Measurements from ENCODE around the gene MRGPRD. TPM values are rescaled to one million over a fixed set of nuclear protein-coding genes. Genes with fewer than 3 reads are reported as not detected.

Gene MRGPRD
- total and polyA plus RNA-seq, 2 of the 8 experiments (the other 6 are each of a cell fraction or from before 2014, with no cell fraction given): not detected

DNA sequence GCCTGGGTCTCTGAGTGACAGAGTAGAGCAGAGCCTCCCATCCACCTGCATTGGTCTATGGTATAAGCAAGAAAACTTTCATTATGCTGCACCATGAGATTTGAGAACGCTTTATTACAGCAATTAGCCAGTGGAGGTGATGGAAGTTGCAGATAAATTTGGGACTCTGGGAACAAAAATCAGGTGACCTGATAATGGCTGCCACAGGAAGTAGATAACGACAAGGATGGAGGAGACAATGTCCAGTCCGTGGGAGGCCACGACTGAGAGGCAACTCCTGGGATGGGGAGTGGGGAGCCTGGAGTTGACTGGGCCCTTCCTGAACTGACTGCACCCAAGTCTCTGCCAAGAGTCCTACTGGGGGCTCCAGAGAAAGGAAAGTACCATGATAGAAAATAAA is 4.7 kb downstream of the MRGPRD start (continued):
- TF ChIP-seq, protein P1, sequence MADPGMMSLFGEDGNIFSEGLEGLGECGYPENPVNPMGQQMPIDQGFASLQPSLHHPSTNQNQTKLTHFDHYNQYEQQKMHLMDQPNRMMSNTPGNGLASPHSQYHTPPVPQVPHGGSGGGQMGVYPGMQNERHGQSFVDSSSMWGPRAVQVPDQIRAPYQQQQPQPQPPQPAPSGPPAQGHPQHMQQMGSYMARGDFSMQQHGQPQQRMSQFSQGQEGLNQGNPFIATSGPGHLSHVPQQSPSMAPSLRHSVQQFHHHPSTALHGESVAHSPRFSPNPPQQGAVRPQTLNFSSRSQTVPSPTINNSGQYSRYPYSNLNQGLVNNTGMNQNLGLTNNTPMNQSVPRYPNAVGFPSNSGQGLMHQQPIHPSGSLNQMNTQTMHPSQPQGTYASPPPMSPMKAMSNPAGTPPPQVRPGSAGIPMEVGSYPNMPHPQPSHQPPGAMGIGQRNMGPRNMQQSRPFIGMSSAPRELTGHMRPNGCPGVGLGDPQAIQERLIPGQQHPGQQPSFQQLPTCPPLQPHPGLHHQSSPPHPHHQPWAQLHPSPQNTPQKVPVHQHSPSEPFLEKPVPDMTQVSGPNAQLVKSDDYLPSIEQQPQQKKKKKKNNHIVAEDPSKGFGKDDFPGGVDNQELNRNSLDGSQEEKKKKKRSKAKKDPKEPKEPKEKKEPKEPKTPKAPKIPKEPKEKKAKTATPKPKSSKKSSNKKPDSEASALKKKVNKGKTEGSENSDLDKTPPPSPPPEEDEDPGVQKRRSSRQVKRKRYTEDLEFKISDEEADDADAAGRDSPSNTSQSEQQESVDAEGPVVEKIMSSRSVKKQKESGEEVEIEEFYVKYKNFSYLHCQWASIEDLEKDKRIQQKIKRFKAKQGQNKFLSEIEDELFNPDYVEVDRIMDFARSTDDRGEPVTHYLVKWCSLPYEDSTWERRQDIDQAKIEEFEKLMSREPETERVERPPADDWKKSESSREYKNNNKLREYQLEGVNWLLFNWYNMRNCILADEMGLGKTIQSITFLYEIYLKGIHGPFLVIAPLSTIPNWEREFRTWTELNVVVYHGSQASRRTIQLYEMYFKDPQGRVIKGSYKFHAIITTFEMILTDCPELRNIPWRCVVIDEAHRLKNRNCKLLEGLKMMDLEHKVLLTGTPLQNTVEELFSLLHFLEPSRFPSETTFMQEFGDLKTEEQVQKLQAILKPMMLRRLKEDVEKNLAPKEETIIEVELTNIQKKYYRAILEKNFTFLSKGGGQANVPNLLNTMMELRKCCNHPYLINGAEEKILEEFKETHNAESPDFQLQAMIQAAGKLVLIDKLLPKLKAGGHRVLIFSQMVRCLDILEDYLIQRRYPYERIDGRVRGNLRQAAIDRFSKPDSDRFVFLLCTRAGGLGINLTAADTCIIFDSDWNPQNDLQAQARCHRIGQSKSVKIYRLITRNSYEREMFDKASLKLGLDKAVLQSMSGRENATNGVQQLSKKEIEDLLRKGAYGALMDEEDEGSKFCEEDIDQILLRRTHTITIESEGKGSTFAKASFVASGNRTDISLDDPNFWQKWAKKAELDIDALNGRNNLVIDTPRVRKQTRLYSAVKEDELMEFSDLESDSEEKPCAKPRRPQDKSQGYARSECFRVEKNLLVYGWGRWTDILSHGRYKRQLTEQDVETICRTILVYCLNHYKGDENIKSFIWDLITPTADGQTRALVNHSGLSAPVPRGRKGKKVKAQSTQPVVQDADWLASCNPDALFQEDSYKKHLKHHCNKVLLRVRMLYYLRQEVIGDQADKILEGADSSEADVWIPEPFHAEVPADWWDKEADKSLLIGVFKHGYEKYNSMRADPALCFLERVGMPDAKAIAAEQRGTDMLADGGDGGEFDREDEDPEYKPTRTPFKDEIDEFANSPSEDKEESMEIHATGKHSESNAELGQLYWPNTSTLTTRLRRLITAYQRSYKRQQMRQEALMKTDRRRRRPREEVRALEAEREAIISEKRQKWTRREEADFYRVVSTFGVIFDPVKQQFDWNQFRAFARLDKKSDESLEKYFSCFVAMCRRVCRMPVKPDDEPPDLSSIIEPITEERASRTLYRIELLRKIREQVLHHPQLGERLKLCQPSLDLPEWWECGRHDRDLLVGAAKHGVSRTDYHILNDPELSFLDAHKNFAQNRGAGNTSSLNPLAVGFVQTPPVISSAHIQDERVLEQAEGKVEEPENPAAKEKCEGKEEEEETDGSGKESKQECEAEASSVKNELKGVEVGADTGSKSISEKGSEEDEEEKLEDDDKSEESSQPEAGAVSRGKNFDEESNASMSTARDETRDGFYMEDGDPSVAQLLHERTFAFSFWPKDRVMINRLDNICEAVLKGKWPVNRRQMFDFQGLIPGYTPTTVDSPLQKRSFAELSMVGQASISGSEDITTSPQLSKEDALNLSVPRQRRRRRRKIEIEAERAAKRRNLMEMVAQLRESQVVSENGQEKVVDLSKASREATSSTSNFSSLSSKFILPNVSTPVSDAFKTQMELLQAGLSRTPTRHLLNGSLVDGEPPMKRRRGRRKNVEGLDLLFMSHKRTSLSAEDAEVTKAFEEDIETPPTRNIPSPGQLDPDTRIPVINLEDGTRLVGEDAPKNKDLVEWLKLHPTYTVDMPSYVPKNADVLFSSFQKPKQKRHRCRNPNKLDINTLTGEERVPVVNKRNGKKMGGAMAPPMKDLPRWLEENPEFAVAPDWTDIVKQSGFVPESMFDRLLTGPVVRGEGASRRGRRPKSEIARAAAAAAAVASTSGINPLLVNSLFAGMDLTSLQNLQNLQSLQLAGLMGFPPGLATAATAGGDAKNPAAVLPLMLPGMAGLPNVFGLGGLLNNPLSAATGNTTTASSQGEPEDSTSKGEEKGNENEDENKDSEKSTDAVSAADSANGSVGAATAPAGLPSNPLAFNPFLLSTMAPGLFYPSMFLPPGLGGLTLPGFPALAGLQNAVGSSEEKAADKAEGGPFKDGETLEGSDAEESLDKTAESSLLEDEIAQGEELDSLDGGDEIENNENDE (IDR thresholded peaks at IDR 0.05; ENCODE audit: insufficient replicate concordance, low read length): no peak
- TF ChIP-seq TAF1 (IDR thresholded peaks at IDR 0.05; ENCODE audit: low read depth, low read length): no peak
- TF ChIP-seq, protein P2, sequence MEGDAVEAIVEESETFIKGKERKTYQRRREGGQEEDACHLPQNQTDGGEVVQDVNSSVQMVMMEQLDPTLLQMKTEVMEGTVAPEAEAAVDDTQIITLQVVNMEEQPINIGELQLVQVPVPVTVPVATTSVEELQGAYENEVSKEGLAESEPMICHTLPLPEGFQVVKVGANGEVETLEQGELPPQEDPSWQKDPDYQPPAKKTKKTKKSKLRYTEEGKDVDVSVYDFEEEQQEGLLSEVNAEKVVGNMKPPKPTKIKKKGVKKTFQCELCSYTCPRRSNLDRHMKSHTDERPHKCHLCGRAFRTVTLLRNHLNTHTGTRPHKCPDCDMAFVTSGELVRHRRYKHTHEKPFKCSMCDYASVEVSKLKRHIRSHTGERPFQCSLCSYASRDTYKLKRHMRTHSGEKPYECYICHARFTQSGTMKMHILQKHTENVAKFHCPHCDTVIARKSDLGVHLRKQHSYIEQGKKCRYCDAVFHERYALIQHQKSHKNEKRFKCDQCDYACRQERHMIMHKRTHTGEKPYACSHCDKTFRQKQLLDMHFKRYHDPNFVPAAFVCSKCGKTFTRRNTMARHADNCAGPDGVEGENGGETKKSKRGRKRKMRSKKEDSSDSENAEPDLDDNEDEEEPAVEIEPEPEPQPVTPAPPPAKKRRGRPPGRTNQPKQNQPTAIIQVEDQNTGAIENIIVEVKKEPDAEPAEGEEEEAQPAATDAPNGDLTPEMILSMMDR (IDR thresholded peaks at IDR 0.05; ENCODE audit: control extremely low read depth in 1 of 3, insufficient read depth in 1 of 3, low read depth in 1 of 3, low read length in 3 of 3): no peak
- TF ChIP-seq CHD1 (IDR thresholded peaks at IDR 0.05; ENCODE audit: low read depth, low read length): no peak
- no peak for TF ChIP-seq MAFK (IDR thresholded peaks at IDR 0.05; ENCODE audit: low read depth, low read length)
- no peak for TF ChIP-seq KDM4A (IDR thresholded peaks at IDR 0.05; ENCODE audit: low read depth, low read length, severe bottlenecking)
- TF ChIP-seq EGR1 (IDR thresholded peaks at IDR 0.05; ENCODE audit: borderline replicate concordance, low read depth, low read length): no peak
- no peak for TF ChIP-seq BACH1 (IDR thresholded peaks at IDR 0.05; ENCODE audit: low read length)
- no peak for TF ChIP-seq KDM5A (IDR thresholded peaks at IDR 0.05; ENCODE audit: low read length)

Measured in H1 (cell line).